GM18909 (cell line): Measurements from ENCODE around the gene CSGALNACT2.
A peak's percentile ranks its signal among the peaks of the same experiment; 100 is the strongest.

Experiments
- ATAC-seq: cut with Tn5 transposase; IDR thresholded peaks from one replicate; pipeline ENCODE4 v1.9.1; 2021; ENCODE audit warnings: mild to moderate bottlenecking; ENCODE audit not compliant: unreplicated experiment, poor library complexity

CSGALNACT2 gene

GRCh38 chr10:43224321-43224720, 86.1 kb downstream of the CSGALNACT2 start:
- no peak for ATAC-seq

- ATAC-seq: no peak
Observed at GRCh38 chr10:43225004-43225786, 87.0 kb downstream of the CSGALNACT2 start.

- peak; percentile 28 for ATAC-seq
Observed at GRCh38 chr10:43225787-43226153, 87.5 kb downstream of the CSGALNACT2 start.

- no peak for ATAC-seq
Observed at GRCh38 chr10:43226441-43226840, 88.2 kb downstream of the CSGALNACT2 start.

GRCh38 chr10:43226851-43227845, 88.9 kb downstream of the CSGALNACT2 start:
- ATAC-seq: no peak

- no peak for ATAC-seq
Observed at GRCh38 chr10:43227911-43228782, 89.9 kb downstream of the CSGALNACT2 start.

- no peak for ATAC-seq
Observed at GRCh38 chr10:43228783-43229207, 90.5 kb downstream of the CSGALNACT2 start.

GRCh38 chr10:43229208-43230061, 91.2 kb downstream of the CSGALNACT2 start:
- no peak for ATAC-seq

- no peak for ATAC-seq
Observed at GRCh38 chr10:43230101-43230908, 92.1 kb downstream of the CSGALNACT2 start.

GRCh38 chr10:43230909-43231522, 92.8 kb downstream of the CSGALNACT2 start:
- peak; percentile 11 for ATAC-seq

GRCh38 chr10:43231523-43232078, 93.4 kb downstream of the CSGALNACT2 start:
- ATAC-seq: peak; percentile 51

GRCh38 chr10:43233601-43234430, 95.6 kb downstream of the CSGALNACT2 start:
- no peak for ATAC-seq

GRCh38 chr10:43234471-43235041, 96.3 kb downstream of the CSGALNACT2 start:
- ATAC-seq: no peak
